Progenitor cell of endocrine pancreas (in vitro differentiated cells): Measurements from ENCODE around the gene CYP26B1. TPM values are rescaled to one million over a fixed set of nuclear protein-coding genes. Genes with fewer than 3 reads are reported as not detected.

Experiments
- DNase-seq: peaks from one replicate; pipeline ENCODE4 v3.0.0; 2021; ENCODE audit warnings: low spot score; ENCODE audit not compliant: unreplicated experiment
- H3K27ac Mint-ChIP-seq: 2 replicates; pipeline ENCODE4 v1.8.0; 2021; ENCODE audit warnings: mild to moderate bottlenecking, moderate library complexity, mixed read lengths
- H3K27me3 Mint-ChIP-seq: 2 replicates; pipeline ENCODE4 v1.8.0; 2021; ENCODE audit warnings: mixed read lengths
- H3K36me3 Mint-ChIP-seq: 2 replicates; pipeline ENCODE4 v1.8.0; 2022; ENCODE audit warnings: mixed read lengths; ENCODE audit not compliant: insufficient read depth
- H3K4me1 Mint-ChIP-seq: 2 replicates; pipeline ENCODE4 v1.8.0; 2021; ENCODE audit warnings: low read depth, mixed read lengths
- H3K4me3 Mint-ChIP-seq: 2 replicates; pipeline ENCODE4 v1.8.0; 2021; ENCODE audit warnings: low read depth, mild to moderate bottlenecking, moderate library complexity, mixed read lengths
- H3K9me3 Mint-ChIP-seq: 2 replicates; pipeline ENCODE4 v1.8.0; 2021; ENCODE audit warnings: low read depth, mixed read lengths
- CTCF ChIP-seq: fragments of 200-600 bp; sonication (generic); IDR thresholded peaks from one replicate; pipeline ENCODE4 v1.5.0; 2021; ENCODE audit warnings: antibody characterized with exemption, mild to moderate bottlenecking; ENCODE audit not compliant: unreplicated experiment
- total RNA-seq: library from RNA; stranded (reverse); gene quantifications from 2 replicates; pipeline ENCODE4 v1.2.1, GENCODE V29; 2021

CYP26B1 gene
- total RNA-seq, 1 donor from 2014 or later: 31.5 TPM

- peaks cover 8% of the 10 kb centered on the region for H3K9me3 Mint-ChIP-seq
- H3K27me3 Mint-ChIP-seq: peaks cover 6% of the 10 kb centered on the region
- DNase-seq: no peak
- TF ChIP-seq CTCF: no peak
- H3K4me3 Mint-ChIP-seq: no peak overlapping the region
- H3K4me1 Mint-ChIP-seq: no peaks in the 10 kb centered on the region
- no peaks in the 10 kb centered on the region for H3K36me3 Mint-ChIP-seq
- H3K27ac Mint-ChIP-seq: no peak overlapping the region
Measured at GRCh38 chr2:72112401-72112800, 35.3 kb downstream of the CYP26B1 start.

GRCh38 chr2:72111061-72111460 is 36.6 kb downstream of the CYP26B1 start:
- no peak overlapping the region for H3K4me3 Mint-ChIP-seq
- no peak for TF ChIP-seq CTCF
- H3K9me3 Mint-ChIP-seq: peaks cover 8% of the 10 kb centered on the region
- no peak overlapping the region for H3K27ac Mint-ChIP-seq
- H3K27me3 Mint-ChIP-seq: peaks cover 10% of the 10 kb centered on the region
- H3K4me1 Mint-ChIP-seq: no peaks in the 10 kb centered on the region
- H3K36me3 Mint-ChIP-seq: no peaks in the 10 kb centered on the region
- no peak for DNase-seq

- no peak for TF ChIP-seq CTCF
- no peak for DNase-seq
- Mint-ChIP-seq H3K36me3 (no peaks in the 10 kb centered on the region), H3K4me3 (no peak overlapping the region), H3K27me3 (peaks cover 14% of the 10 kb centered on the region), H3K4me1 (no peaks in the 10 kb centered on the region), H3K9me3 (peaks cover 8% of the 10 kb centered on the region), H3K27ac (no peak overlapping the region)
Measured at GRCh38 chr2:72109904-72110303, 37.8 kb downstream of the CYP26B1 start.

- H3K4me3 Mint-ChIP-seq: no peak overlapping the region
- TF ChIP-seq CTCF: no peak
- no peak overlapping the region for H3K27ac Mint-ChIP-seq
- peaks cover 8% of the 10 kb centered on the region for H3K9me3 Mint-ChIP-seq
- peaks cover 14% of the 10 kb centered on the region for H3K27me3 Mint-ChIP-seq
- DNase-seq: no peak
- H3K36me3 Mint-ChIP-seq: no peaks in the 10 kb centered on the region
- H3K4me1 Mint-ChIP-seq: no peaks in the 10 kb centered on the region
Measured at GRCh38 chr2:72109291-72109690, 38.4 kb downstream of the CYP26B1 start.

GRCh38 chr2:72108121-72108520 is 39.5 kb downstream of the CYP26B1 start:
- Mint-ChIP-seq H3K27me3 (peaks cover 17% of the 10 kb centered on the region), H3K9me3 (peaks cover 8% of the 10 kb centered on the region), H3K36me3 (no peaks in the 10 kb centered on the region), H3K4me1 (no peaks in the 10 kb centered on the region), H3K4me3 (no peak overlapping the region), H3K27ac (no peak overlapping the region)
- no peak for DNase-seq
- no peak for TF ChIP-seq CTCF
